Fibroblast of villous mesenchyme (primary cell): ENCODE results near the gene MAGI1. TPM values are rescaled to one million over a fixed set of nuclear protein-coding genes. Genes with fewer than 3 reads are reported as not detected.

ENCODE experiments used
- DNase-seq: peaks from one replicate; pipeline ENCODE4 v3.0.0-alpha.2; 2010; ENCODE audit warnings: low read depth
- H3K4me3 ChIP-seq: 2 replicates; pipeline ENCODE4 v1.5.1; 2011; ENCODE audit warnings: low read depth, mild to moderate bottlenecking, low read length
- CTCF ChIP-seq: IDR thresholded peaks from 2 replicates; pipeline ENCODE4 v1.5.1; 2012; ENCODE audit warnings: low read depth, mild to moderate bottlenecking, low read length; ENCODE audit not compliant: insufficient read depth
- total RNA-seq: library from RNA; depleted of rRNA; stranded (reverse); fragments of >200 nt; gene quantifications from 2 replicates; pipeline ENCODE4 v1.2.3, GENCODE V29; 2012

The MAGI1 gene
- 20.7 and 29.0 TPM in 2 replicates for total RNA-seq

DNA sequence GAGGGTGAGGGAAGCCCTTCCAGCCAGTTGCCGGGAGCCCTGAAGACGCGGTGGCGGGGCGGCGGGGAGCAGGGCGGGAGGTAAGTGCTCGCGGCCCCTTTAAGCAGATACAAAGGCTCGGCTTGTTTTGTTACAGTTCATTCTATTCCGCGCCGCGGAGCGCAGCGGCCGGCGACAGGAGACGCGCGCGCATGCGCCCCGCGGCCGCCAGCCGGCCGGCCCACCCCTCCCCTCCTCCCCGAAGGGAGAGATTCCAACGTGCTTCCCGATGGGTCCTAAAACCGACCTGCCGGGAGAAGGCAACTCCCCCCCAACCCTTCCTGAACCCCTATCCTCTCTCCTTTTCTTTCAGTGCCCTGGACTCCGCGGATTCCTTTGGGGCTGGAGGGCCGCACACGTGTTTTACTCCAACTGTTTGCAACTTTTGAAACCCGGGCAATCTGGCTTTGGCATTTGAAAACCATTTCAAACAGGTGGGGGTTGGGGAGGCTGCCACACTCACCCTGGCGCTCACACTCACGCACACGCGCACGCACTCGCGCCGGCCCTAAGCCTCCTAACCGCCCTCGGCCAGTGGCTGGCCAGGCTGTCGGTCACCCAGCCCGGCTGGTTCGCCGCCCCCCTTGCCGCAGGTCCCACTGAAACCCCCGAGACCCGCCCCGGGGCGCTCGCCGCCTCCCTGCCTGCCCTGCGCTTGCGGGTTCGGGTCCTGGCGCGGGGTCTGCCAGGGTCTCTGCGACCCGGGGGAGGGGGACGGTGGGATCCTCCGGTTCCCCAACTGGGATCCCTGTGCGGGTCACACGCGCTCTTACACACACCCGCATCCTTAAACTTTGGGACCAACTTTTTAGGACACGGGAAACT is at the start of gene MAGI1:
MAGI1 (minus strand) TSS at position 193 of the 864 bp plus-strand sequence. CDS start 610 bp downstream, outside the sequence.
- H3K4me3 ChIP-seq, result peak within 1 kb of the TSS; percentile 89
- DNase-seq, result peak; percentile 96
- TF ChIP-seq CTCF, result no peak

GRCh38 chr3:66083784-66084213 is 45.1 kb upstream of the MAGI1 start:
- no peak for DNase-seq
- no peak for TF ChIP-seq CTCF
- no peak overlapping the region for H3K4me3 ChIP-seq

GRCh38 chr3:66083096-66083678 is 44.5 kb upstream of the MAGI1 start:
- no peak overlapping the region for H3K4me3 ChIP-seq
- no peak for TF ChIP-seq CTCF
- DNase-seq, result no peak

GRCh38 chr3:66082679-66083078 is 44.0 kb upstream of the MAGI1 start:
- no peak for TF ChIP-seq CTCF
- no peak for DNase-seq
- no peak overlapping the region for H3K4me3 ChIP-seq

DNA sequence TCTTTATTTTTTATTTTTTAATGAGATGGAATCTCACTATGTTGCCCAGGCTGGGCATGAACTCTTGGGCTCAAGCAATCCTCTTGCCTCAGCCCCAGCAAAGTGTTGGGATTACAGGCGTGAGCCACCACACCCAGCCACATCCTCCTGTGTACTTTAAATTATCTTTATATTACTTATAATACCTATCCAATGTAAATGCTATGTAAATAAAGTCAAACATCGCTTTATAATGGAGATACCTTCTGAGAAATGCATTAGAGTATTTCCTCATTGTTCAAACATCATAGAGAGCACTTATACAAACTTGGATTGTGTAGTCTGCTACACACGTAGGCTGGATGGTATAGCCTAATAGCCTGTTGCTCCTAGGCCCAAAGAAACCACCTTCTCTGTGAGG is 41.4 kb upstream of the MAGI1 start:
- TF ChIP-seq CTCF, result no peak
- DNase-seq, result no peak
- H3K4me3 ChIP-seq, result no peak overlapping the region

DNA sequence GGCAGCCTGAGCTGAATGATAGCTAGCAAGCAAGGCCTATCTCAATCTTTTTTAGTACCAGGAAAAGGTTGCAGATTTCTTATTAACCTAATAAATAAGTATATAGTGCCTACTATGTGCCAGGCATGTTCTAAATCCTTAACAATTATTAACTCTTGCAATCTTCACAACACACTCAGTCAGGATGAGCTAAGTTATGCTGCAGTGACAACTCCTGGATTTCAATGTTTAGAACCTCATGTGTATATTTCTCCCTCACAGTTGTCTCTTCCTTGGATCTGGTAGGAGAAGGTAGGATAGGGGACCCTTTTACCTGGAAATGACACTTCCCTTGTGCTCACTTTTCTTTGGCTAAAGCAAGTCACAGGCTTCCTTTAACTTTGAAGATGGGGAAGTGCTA is 39.3 kb upstream of the MAGI1 start:
- DNase-seq, result no peak
- no peak for TF ChIP-seq CTCF
- H3K4me3 ChIP-seq, result no peak overlapping the region
